Large intestine (tissue), 3 donors: ENCODE data around the gene SMCO2. TPM values are rescaled to one million over a fixed set of nuclear protein-coding genes. Genes with fewer than 3 reads are reported as not detected.

Experiments used
- DNase-seq, 2 donors: peaks; one replicate each; pipeline versions ENCODE4 v3.0.0 to v3.0.0-alpha.2; 2013
- H3K27ac ChIP-seq: one replicate; pipeline ENCODE4 v1.5.1; 2013; ENCODE audit warnings: low read length
- H3K27me3 ChIP-seq: 2 replicates; pipeline ENCODE4 v1.6.1; 2013; ENCODE audit warnings: low read length; ENCODE audit not compliant: control insufficient read depth, insufficient read depth
- H3K36me3 ChIP-seq: 2 replicates; pipeline ENCODE4 v1.6.1; 2013; ENCODE audit warnings: low read length; ENCODE audit not compliant: control insufficient read depth, insufficient read depth
- H3K4me1 ChIP-seq: one replicate; pipeline ENCODE4 v1.6.1; 2013; ENCODE audit warnings: low read length; ENCODE audit not compliant: control insufficient read depth, insufficient read depth
- H3K4me3 ChIP-seq: one replicate; pipeline ENCODE4 v1.5.1; 2013; ENCODE audit warnings: low read length
- H3K9me3 ChIP-seq: one replicate; pipeline ENCODE4 v1.6.1; 2013; ENCODE audit warnings: mild to moderate bottlenecking, low read depth, low read length, moderate library complexity; ENCODE audit not compliant: control insufficient read depth
- WGBS: methylation state at CpG from one replicate; pipeline ENCODE4 v1.1.5; 2013; ENCODE audit warnings: low lambda C conversion rate; ENCODE audit not compliant: insufficient coverage; 5-methylcytosine and 5-hydroxymethylcytosine counted together
- polyA plus RNA-seq: library from polyadenylated mRNA; unstranded; fragments of 120-200 nt; gene quantifications from one replicate; pipeline ENCODE4 v1.2.1, GENCODE V29; 2013

Gene SMCO2
- polyA plus RNA-seq, 1 donor, result 0.25 TPM

- Histone ChIP-seq H3K9me3 (no peaks in the 10 kb centered on the region), H3K36me3 (no peaks in the 10 kb centered on the region), H3K27me3 (no peaks in the 10 kb centered on the region), H3K27ac (peak within 1 kb of the TSS; percentile 95), H3K4me1 (peaks cover 9% of the 10 kb centered on the region), H3K4me3 (peak within 1 kb of the TSS; percentile 93)
- 0% methylated on average over 4 of the region's 41 CpGs for WGBS
- DNase-seq, result peak; percentile 97 to 99
Measured at GRCh38 chr12:27523642-27524493, 77.3 kb downstream of the SMCO2 start, which contains the start of gene PPFIBP1. Gene PPFIBP1, plus strand, starts transcription at chr12:27524206. Its CDS starts 109,191 bp downstream, at chr12:27633397.

DNA sequence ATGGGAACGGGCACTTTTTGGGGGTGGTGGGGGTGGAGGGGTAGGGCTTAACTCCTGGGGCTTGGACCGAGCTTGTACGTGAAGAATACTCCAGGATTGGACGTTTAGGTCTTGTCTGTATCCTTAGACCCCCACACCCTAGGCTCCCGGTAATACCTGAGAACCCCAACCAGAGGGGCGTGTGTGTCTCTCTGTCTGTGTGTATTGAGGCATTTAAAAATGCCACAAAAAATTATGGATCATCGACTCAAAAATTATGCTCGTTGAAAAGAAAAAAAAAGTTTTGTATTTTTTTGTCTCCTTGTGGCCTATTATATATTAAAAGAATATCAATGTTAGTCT is 77.9 kb downstream of the SMCO2 start:
- H3K4me3 ChIP-seq, result peak overlapping the region; percentile 93
- no peaks in the 10 kb centered on the region for H3K9me3 ChIP-seq
- peaks cover 9% of the 10 kb centered on the region for H3K4me1 ChIP-seq
- H3K27me3 ChIP-seq, result no peaks in the 10 kb centered on the region
- H3K27ac ChIP-seq, result peak overlapping the region; percentile 95
- H3K36me3 ChIP-seq, result no peaks in the 10 kb centered on the region
- 0% methylated on average over 2 of the region's 8 CpGs for whole genome bisulfite sequencing
- no peak for DNase-seq

- Histone ChIP-seq H3K4me1 (peaks cover 9% of the 10 kb centered on the region), H3K36me3 (no peaks in the 10 kb centered on the region), H3K27me3 (no peaks in the 10 kb centered on the region), H3K9me3 (no peaks in the 10 kb centered on the region), H3K27ac (peak overlapping the region; percentile 95), H3K4me3 (peak overlapping the region; percentile 93)
- DNase-seq, result peak in 1 of 2 donors; percentile 67
- WGBS, result 0% methylated on average over 4 of the region's 16 CpGs
Measured at GRCh38 chr12:27524839-27525753, 78.6 kb downstream of the SMCO2 start.

GRCh38 chr12:27527512-27527911 is 81.0 kb downstream of the SMCO2 start:
- peaks cover 9% of the 10 kb centered on the region for H3K4me1 ChIP-seq
- no peak for DNase-seq
- 98% methylated on average over 5 of the region's 9 CpGs for WGBS
- no peaks in the 10 kb centered on the region for H3K27me3 ChIP-seq
- H3K4me3 ChIP-seq, result no peak overlapping the region
- no peaks in the 10 kb centered on the region for H3K36me3 ChIP-seq
- H3K9me3 ChIP-seq, result no peaks in the 10 kb centered on the region
- H3K27ac ChIP-seq, result no peak overlapping the region

- no peak overlapping the region for H3K27ac ChIP-seq
- H3K27me3 ChIP-seq, result no peaks in the 10 kb centered on the region
- no peaks in the 10 kb centered on the region for H3K9me3 ChIP-seq
- no peaks in the 10 kb centered on the region for H3K36me3 ChIP-seq
- no CpG with 5 or more reads among the region's 3 CpGs for WGBS
- H3K4me3 ChIP-seq, result no peak overlapping the region
- no peak for DNase-seq
- peaks cover 4% of the 10 kb centered on the region for H3K4me1 ChIP-seq
Measured at GRCh38 chr12:27528788-27529187, 82.3 kb downstream of the SMCO2 start.

- 90% methylated on average over 2 of the region's 7 CpGs for WGBS
Measured at GRCh38 chr12:27530157-27530922, 83.8 kb downstream of the SMCO2 start.

GRCh38 chr12:27531896-27532295 is 85.4 kb downstream of the SMCO2 start:
- DNase-seq, result no peak
- no peak overlapping the region for H3K4me3 ChIP-seq
- no peaks in the 10 kb centered on the region for H3K4me1 ChIP-seq
- no peaks in the 10 kb centered on the region for H3K9me3 ChIP-seq
- H3K27ac ChIP-seq, result no peak overlapping the region
- peaks cover 4% of the 10 kb centered on the region for H3K36me3 ChIP-seq
- H3K27me3 ChIP-seq, result no peaks in the 10 kb centered on the region
- WGBS, result 100% methylated on average over 1 of the region's 4 CpGs

More at GRCh38 chr12:27530157-27530922, 83.8 kb downstream of the SMCO2 start:
- Histone ChIP-seq H3K36me3 (no peaks in the 10 kb centered on the region), H3K9me3 (no peaks in the 10 kb centered on the region), H3K4me3 (no peak overlapping the region), H3K4me1 (peaks cover 4% of the 10 kb centered on the region), H3K27ac (no peak overlapping the region), H3K27me3 (no peaks in the 10 kb centered on the region)
- DNase-seq, result no peak

GRCh38 chr12:27534060-27534764 is 87.7 kb downstream of the SMCO2 start:
- Histone ChIP-seq H3K27ac (no peak overlapping the region), H3K9me3 (no peaks in the 10 kb centered on the region), H3K27me3 (no peaks in the 10 kb centered on the region), H3K4me3 (no peak overlapping the region), H3K4me1 (no peaks in the 10 kb centered on the region), H3K36me3 (peaks cover 4% of the 10 kb centered on the region)
- WGBS, result 84% methylated on average over 4 of the region's 6 CpGs
- DNase-seq, result no peak

GRCh38 chr12:27534765-27535161 is 88.2 kb downstream of the SMCO2 start:
- H3K4me3 ChIP-seq, result no peak overlapping the region
- H3K4me1 ChIP-seq, result no peaks in the 10 kb centered on the region
- H3K36me3 ChIP-seq, result peaks cover 4% of the 10 kb centered on the region
- H3K27me3 ChIP-seq, result no peaks in the 10 kb centered on the region
- H3K9me3 ChIP-seq, result no peaks in the 10 kb centered on the region
- no peak overlapping the region for H3K27ac ChIP-seq
- no CpG with 5 or more reads among the region's 1 CpG for WGBS
- DNase-seq, result no peak
